Lower lobe of right lung (tissue), 2 donors: Measurements from ENCODE around the gene PBRM1. TPM values are rescaled to one million over a fixed set of nuclear protein-coding genes. Genes with fewer than 3 reads are reported as not detected.

ENCODE experiments used
- ATAC-seq, 2 donors: fragments of 200-7000 bp; cut with Tn5 transposase; one replicate each; pipeline ENCODE4 v1.9.1; 2020 to 2022; ENCODE audit warnings: mild to moderate bottlenecking in 2 of 2, moderate library complexity in 2 of 2
- DNase-seq: peaks from one replicate; pipeline ENCODE4 v3.0.0-alpha.2; 2020
- H3K27ac ChIP-seq: fragments of 200-600 bp; one replicate; pipeline ENCODE4 v1.8.0; 2022
- H3K27me3 ChIP-seq: fragments of 200-600 bp; one replicate; pipeline ENCODE4 v1.8.0; 2022; ENCODE audit warnings: low read depth
- H3K36me3 ChIP-seq: fragments of 200-600 bp; one replicate; pipeline ENCODE4 v1.8.0; 2022; ENCODE audit warnings: mild to moderate bottlenecking
- H3K4me1 ChIP-seq: fragments of 200-600 bp; one replicate; pipeline ENCODE4 v1.8.0; 2022
- H3K4me3 ChIP-seq: fragments of 200-600 bp; one replicate; pipeline ENCODE4 v1.8.0; 2022; ENCODE audit warnings: mild to moderate bottlenecking
- H3K9me3 ChIP-seq: fragments of 200-600 bp; one replicate; pipeline ENCODE4 v1.8.0; 2022
- intact Hi-C: fragments of 100-400 bp; cut with DNase I; formaldehyde crosslinking; loops from one replicate; pipeline ENCODE4 v1.11.0; 2022
- total RNA-seq: library from RNA; stranded (reverse); fragmentation: NEBNext Ultra II Directional; extraction: Animal tissue kit (Norgen Biotek cat#: 25700); gene quantifications from one replicate; pipeline ENCODE4 v1.2.1, GENCODE V29; 2021
- TF ChIP-seq, protein P1 (sequence below): fragments of 200-600 bp; IDR thresholded peaks from one replicate; pipeline ENCODE4 v1.8.0; 2022; ENCODE audit warnings: antibody characterized with exemption, mild to moderate bottlenecking
- donor health status: DM: no; HTN: yes; CAD: no; lungs with severe emphysema.

PBRM1 gene
- total RNA-seq, 1 donor from 2014 or later, result 88.3 TPM

DNA sequence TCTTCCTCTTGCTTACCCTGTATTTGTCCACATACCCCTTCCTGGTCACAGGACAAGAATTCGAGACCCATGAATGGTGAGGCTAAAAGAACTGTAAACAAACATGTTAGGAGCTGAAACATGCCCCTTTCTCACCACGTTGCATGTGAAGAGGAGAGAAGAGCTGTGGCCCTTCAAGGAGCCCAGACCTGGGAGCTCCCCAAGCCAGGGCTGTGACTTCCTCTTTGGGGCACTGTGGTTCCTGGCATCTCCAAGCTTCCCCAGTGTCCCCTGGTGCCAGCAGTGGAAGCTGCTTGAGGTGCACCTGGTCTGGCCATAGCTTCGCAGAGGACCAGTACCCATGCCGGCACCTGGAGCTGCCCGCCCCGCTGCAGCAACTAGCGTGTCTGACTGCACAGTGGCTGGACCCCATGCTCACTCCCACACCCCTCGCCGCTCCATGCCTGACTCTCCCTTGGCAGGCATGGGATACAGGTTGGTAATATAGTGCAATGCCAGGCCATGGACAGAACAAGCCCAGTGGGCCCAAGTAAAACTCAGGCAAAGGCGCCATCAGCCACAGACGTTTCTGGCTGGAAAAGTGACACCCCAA is 30.1 kb upstream of the PBRM1 start:
- Histone ChIP-seq H3K9me3 (no peaks in the 10 kb centered on the region), H3K4me3 (no peak overlapping the region), H3K4me1 (peaks cover 5% of the 10 kb centered on the region), H3K27me3 (no peaks in the 10 kb centered on the region), H3K36me3 (peaks cover 13% of the 10 kb centered on the region), H3K27ac (no peak overlapping the region)
- no peak for ATAC-seq
- TF ChIP-seq, protein P1, sequence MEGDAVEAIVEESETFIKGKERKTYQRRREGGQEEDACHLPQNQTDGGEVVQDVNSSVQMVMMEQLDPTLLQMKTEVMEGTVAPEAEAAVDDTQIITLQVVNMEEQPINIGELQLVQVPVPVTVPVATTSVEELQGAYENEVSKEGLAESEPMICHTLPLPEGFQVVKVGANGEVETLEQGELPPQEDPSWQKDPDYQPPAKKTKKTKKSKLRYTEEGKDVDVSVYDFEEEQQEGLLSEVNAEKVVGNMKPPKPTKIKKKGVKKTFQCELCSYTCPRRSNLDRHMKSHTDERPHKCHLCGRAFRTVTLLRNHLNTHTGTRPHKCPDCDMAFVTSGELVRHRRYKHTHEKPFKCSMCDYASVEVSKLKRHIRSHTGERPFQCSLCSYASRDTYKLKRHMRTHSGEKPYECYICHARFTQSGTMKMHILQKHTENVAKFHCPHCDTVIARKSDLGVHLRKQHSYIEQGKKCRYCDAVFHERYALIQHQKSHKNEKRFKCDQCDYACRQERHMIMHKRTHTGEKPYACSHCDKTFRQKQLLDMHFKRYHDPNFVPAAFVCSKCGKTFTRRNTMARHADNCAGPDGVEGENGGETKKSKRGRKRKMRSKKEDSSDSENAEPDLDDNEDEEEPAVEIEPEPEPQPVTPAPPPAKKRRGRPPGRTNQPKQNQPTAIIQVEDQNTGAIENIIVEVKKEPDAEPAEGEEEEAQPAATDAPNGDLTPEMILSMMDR, result no peak
- DNase-seq, result no peak
- intact Hi-C loops, result no loop called here

DNA sequence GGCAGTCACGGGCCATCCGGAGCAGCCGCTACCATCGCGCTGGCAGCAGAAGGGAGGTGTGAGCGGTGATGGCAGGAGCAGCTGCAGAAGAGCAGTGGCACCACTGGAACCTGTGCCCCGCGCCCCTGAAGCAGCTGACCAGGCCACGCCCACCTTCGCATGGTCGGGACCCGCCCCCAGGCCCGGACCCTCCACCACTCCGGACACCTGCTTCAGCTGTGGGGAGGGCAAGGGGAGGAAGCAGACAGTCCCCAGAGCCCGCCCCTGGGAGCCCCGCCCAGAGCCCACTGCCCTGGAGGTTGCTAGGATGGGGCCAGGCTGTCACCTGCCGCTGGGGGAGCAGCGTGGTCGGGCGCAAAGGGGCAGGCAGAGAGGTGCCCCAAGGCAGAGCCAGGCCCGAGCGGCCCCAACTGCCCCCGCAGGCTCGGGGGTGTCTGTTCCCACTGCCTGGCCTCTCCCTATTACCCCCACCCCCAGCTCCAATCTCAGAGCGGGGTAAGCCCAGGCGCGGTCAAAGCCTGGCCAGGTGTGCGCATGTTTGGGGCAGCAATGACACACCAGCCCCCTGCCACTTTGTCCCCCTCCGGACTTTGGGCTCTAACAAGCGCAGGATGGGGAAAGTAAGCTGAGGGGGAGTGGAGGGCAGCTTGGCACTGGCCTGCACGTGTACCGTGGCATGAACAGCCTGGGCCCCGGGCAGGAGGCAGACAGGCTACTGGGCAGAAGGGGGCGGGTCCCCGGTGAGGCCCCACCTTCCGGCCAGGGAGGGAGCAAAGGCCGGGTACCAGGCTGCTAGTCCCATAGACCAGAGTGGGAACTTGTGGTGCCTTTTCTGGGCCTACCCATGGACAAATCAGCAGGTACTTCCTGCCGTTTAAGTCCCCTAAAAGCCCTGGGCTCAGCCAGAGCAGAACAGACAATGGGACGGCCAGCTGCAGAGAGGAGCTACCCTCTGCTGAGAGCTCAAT is 28.9 kb upstream of the PBRM1 start:
- no peak overlapping the region for H3K27ac ChIP-seq
- H3K4me1 ChIP-seq, result no peaks in the 10 kb centered on the region
- no peaks in the 10 kb centered on the region for H3K9me3 ChIP-seq
- intact Hi-C loops, result no loop called here
- H3K4me3 ChIP-seq, result no peak overlapping the region
- ATAC-seq (peak; percentile 54 to 56), DNase-seq (no peak)
- TF ChIP-seq, protein P1, result no peak
- no peaks in the 10 kb centered on the region for H3K27me3 ChIP-seq
- H3K36me3 ChIP-seq, result peaks cover 13% of the 10 kb centered on the region

DNA sequence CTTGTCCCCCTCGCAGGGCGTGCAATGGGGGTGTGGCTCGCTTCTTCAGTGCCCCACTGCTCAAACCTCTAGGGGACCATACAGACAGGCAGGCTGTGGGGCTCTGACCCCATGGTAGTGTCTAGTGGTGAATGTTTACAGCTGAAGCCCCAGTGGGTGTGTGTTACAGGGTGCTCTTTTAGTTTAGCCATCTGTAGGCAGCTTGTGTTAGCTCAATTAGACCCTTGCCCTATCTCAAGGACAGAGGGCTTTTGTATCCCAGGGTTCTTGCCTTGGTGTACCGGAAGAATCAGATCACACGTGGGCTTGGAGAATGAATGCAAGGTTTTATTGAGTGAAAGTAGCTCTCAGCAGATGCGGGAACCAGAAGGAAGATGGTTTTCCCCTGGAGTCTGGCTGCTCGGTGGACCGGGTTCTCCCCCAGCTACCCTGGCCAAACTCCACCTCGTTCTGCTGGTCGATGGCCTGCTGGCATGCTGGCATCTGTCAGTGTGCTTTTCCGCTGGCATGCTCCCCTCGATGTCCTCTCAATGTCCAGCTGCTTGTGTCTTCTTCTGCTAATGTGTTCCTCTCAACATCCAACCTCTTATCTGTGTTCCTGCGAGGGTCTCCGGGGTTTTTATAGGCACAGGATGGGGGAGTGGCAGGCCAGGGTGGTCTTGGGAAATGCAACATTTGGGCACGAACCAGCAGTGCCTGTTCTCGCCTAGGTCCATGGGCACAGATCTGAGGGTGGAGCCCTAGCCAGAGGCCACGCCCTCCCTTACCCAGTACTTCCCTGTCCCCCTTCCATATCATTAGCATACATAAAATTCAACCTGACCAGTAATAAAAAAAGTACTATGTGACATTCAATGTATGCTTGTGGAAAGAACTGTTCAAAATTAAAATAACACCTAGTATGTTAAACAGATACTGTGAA is 26.8 kb upstream of the PBRM1 start:
- no peak for DNase-seq
- H3K4me3 ChIP-seq, result no peak overlapping the region
- TF ChIP-seq, protein P1, result no peak
- intact Hi-C loops, result no loop called here
- H3K27ac ChIP-seq, result no peak overlapping the region
- no peak for ATAC-seq
- H3K4me1 ChIP-seq, result peaks cover 6% of the 10 kb centered on the region
- no peaks in the 10 kb centered on the region for H3K27me3 ChIP-seq
- H3K36me3 ChIP-seq, result peaks cover 22% of the 10 kb centered on the region
- H3K9me3 ChIP-seq, result no peaks in the 10 kb centered on the region

DNA sequence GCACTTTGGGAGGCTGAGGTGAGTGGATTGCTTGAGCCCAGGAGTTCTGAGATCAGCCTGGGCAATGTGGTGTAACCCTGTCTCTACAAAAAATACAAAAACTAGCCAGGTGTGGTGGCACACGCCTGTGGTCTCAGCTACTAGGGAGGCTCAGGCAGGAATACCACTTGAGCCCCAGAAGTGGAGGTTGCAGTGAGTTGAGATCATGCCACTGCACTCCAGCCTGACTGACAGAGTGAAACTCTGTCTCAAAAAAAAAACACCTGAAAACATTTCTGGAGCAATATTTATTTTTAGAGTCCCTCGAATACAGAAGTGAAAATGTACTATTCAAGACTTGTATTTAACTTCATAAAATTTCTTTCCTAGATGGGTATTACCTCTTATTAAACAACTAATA is 24.8 kb upstream of the PBRM1 start:
- DNase-seq (no peak), ATAC-seq (no peak)
- Histone ChIP-seq H3K4me1 (peaks cover 18% of the 10 kb centered on the region), H3K36me3 (peaks cover 25% of the 10 kb centered on the region), H3K4me3 (no peak overlapping the region), H3K27me3 (no peaks in the 10 kb centered on the region), H3K27ac (no peak overlapping the region), H3K9me3 (no peaks in the 10 kb centered on the region)
- TF ChIP-seq, protein P1, result no peak
- intact Hi-C loops, result no loop called here

DNA sequence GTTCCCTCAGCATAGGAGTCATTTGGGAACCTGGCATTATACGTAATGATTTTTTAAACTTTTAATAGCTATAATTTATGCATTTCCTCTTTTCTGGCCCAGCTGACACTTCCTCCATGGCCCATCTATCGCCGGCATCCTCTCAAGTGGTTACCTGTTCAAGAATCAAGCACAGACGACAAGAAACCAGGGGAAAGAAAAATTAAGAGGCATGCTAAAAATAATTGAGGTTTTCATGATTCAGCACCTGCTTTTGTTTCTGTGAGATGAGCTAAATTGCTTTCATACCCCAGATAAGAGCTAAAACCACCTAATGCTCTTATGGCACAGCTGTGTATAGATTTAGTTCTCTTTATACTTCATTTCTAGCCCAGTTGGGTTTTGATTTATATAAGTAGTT is 21.9 kb upstream of the PBRM1 start:
- TF ChIP-seq, protein P1, result no peak
- H3K27ac ChIP-seq, result no peak overlapping the region

More for the DNA sequence above, 21.9 kb upstream of the PBRM1 start:
- Histone ChIP-seq H3K4me3 (peak overlapping the region; percentile 80), H3K9me3 (no peaks in the 10 kb centered on the region), H3K27me3 (no peaks in the 10 kb centered on the region), H3K4me1 (peaks cover 29% of the 10 kb centered on the region), H3K36me3 (peaks cover 25% of the 10 kb centered on the region)
- no peak for DNase-seq
- intact Hi-C loops, result no loop called here
- no peak for ATAC-seq
